Measurements from ENCODE around the gene PAK1IP1. TPM values are rescaled to one million over a fixed set of nuclear protein-coding genes. Genes with fewer than 3 reads are reported as not detected.
"Not testable (repeated sequence)": the region's sequence is repeated elsewhere in the genome, so short reads cannot be mapped to it uniquely, and the experiment has no call there.

Gene PAK1IP1
- total RNA-seq, 2 experiments from 2014 or later: 13.4 to 15.1 TPM

- POLR2A ChIA-PET: no interaction called here
- DNase-seq: no peak
- Mint-ChIP-seq H3K4me1 (no peaks in the 10 kb centered on the region), H3K36me3 (ENCODE audit: low read depth) (peaks cover 22% of the 10 kb centered on the region), H3K27ac (no peak overlapping the region), H3K27me3 (no peaks in the 10 kb centered on the region), H3K9me3 (no peaks in the 10 kb centered on the region), H3K4me3 (no peak overlapping the region)
- CTCF ChIA-PET: interaction anchor here (2.5 kb wide), 1 partner anchor 10 kb away, joined by 13 read pairs; the partner anchor contains the start of gene TMEM14C
Observed at GRCh38 chr6:10733863-10734262, 39.1 kb downstream of the PAK1IP1 start.

- H3K4me1 Mint-ChIP-seq: no peaks in the 10 kb centered on the region
- no peak overlapping the region for H3K4me3 Mint-ChIP-seq
- H3K27ac Mint-ChIP-seq: no peak overlapping the region
- H3K36me3 Mint-ChIP-seq (ENCODE audit: low read depth): peaks cover 17% of the 10 kb centered on the region
- H3K9me3 Mint-ChIP-seq: no peaks in the 10 kb centered on the region
- DNase-seq: no peak
- POLR2A ChIA-PET: no interaction called here
- CTCF ChIA-PET: interaction anchor here (1.6 kb wide), 1 partner anchor 15 kb away, joined by 4 read pairs; no protein-coding TSS in a partner anchor
- no peaks in the 10 kb centered on the region for H3K27me3 Mint-ChIP-seq
Observed at GRCh38 chr6:10736731-10737130, 42.0 kb downstream of the PAK1IP1 start.

- no peaks in the 10 kb centered on the region for H3K9me3 Mint-ChIP-seq
- ChIA-PET CTCF (interaction anchor here (0.5 to 0.9 kb wide), 3 partner anchors 9 to 65 kb away, joined by 3 to 5 read pairs (median 3); no protein-coding TSS in a partner anchor), POLR2A (no interaction called here)
- no peak overlapping the region for H3K4me3 Mint-ChIP-seq
- no peaks in the 10 kb centered on the region for H3K27me3 Mint-ChIP-seq
- peaks cover 14% of the 10 kb centered on the region for H3K36me3 Mint-ChIP-seq (ENCODE audit: low read depth)
- no peak overlapping the region for H3K27ac Mint-ChIP-seq
- no peak for DNase-seq
- peaks cover 2% of the 10 kb centered on the region for H3K4me1 Mint-ChIP-seq
Observed at GRCh38 chr6:10740061-10740460, 45.3 kb downstream of the PAK1IP1 start.

- H3K4me3 Mint-ChIP-seq, H3K9me3 Mint-ChIP-seq, POLR2A ChIA-PET, H3K27me3 Mint-ChIP-seq, H3K27ac Mint-ChIP-seq, DNase-seq: not testable (repeated sequence)
- Mint-ChIP-seq H3K36me3 (ENCODE audit: low read depth) (peaks cover 14% of the 10 kb centered on the region), H3K4me1 (peaks cover 16% of the 10 kb centered on the region)
- CTCF ChIA-PET: interaction anchor here (1.0 to 1.3 kb wide), 2 partner anchors 13 to 19 kb away, joined by 3 to 4 read pairs; partner anchors contain the start of gene TMEM14C
Observed at GRCh38 chr6:10741643-10742042, 46.9 kb downstream of the PAK1IP1 start.

- POLR2A ChIA-PET: interaction anchor here (0.5 kb wide), 1 partner anchor 21 kb away, joined by 4 read pairs; no protein-coding TSS in a partner anchor
- H3K4me3 Mint-ChIP-seq: no peak overlapping the region
Observed at GRCh38 chr6:10742251-10742650, 47.5 kb downstream of the PAK1IP1 start.

GRCh38 chr6:10743515-10743914, 48.7 kb downstream of the PAK1IP1 start:
- Mint-ChIP-seq H3K27me3 (no peaks in the 10 kb centered on the region), H3K9me3 (no peaks in the 10 kb centered on the region), H3K27ac (no peak overlapping the region), H3K36me3 (ENCODE audit: low read depth) (peaks cover 14% of the 10 kb centered on the region), H3K4me1 (peaks cover 23% of the 10 kb centered on the region), H3K4me3 (no peak overlapping the region)
- ChIA-PET POLR2A (no interaction called here), CTCF (interaction anchor here (1.2 kb wide), 1 partner anchor 17 kb away, joined by 3 read pairs; no protein-coding TSS in a partner anchor)
- DNase-seq: no peak

More at GRCh38 chr6:10742251-10742650, 47.5 kb downstream of the PAK1IP1 start:
- Mint-ChIP-seq H3K9me3 (no peaks in the 10 kb centered on the region), H3K27ac (no peak overlapping the region), H3K27me3 (no peaks in the 10 kb centered on the region), H3K36me3 (ENCODE audit: low read depth) (peaks cover 16% of the 10 kb centered on the region), H3K4me1 (peaks cover 21% of the 10 kb centered on the region)
- DNase-seq: no peak
- CTCF ChIA-PET: interaction anchor here (1.0 to 1.3 kb wide), 2 partner anchors 13 to 19 kb away, joined by 3 to 4 read pairs; partner anchors contain the start of gene TMEM14C

GRCh38 chr6:10745116-10745515, 50.3 kb downstream of the PAK1IP1 start:
- ChIA-PET POLR2A (no interaction called here), CTCF (interaction anchor here (1.5 kb wide), 1 partner anchor 15 kb away, joined by 4 read pairs; no protein-coding TSS in a partner anchor)
- peaks cover 15% of the 10 kb centered on the region for H3K36me3 Mint-ChIP-seq (ENCODE audit: low read depth)
- peaks cover 39% of the 10 kb centered on the region for H3K4me1 Mint-ChIP-seq
- no peak overlapping the region for H3K4me3 Mint-ChIP-seq
- H3K9me3 Mint-ChIP-seq: no peaks in the 10 kb centered on the region
- no peak overlapping the region for H3K27ac Mint-ChIP-seq
- no peaks in the 10 kb centered on the region for H3K27me3 Mint-ChIP-seq
- DNase-seq: no peak

- Mint-ChIP-seq H3K36me3 (ENCODE audit: low read depth) (peaks cover 24% of the 10 kb centered on the region), H3K4me1 (peaks cover 50% of the 10 kb centered on the region), H3K27ac (peak overlapping the region; percentile 95), H3K9me3 (no peaks in the 10 kb centered on the region), H3K27me3 (no peaks in the 10 kb centered on the region), H3K4me3 (peak overlapping the region; percentile 93)
- POLR2A ChIA-PET: no interaction called here
- CTCF ChIA-PET: interaction anchor here (1.0 to 3.3 kb wide), 3 partner anchors 26 to 55 kb away, joined by 3 to 10 read pairs (median 3); no protein-coding TSS in a partner anchor
- DNase-seq: no peak
Observed at GRCh38 chr6:10746915-10747250, 52.1 kb downstream of the PAK1IP1 start.

GRCh38 chr6:10747251-10747972, 52.6 kb downstream of the PAK1IP1 start, which contains the start of gene TMEM14B:
Gene TMEM14B, plus strand, starts transcription at chr6:10747805. Its CDS starts 1,441 bp downstream, at chr6:10749246.
- peak; percentile 99 for DNase-seq
- Mint-ChIP-seq H3K9me3 (no peaks in the 10 kb centered on the region), H3K4me3 (peak within 1 kb of the TSS; percentile 93), H3K27ac (peak within 1 kb of the TSS; percentile 95), H3K36me3 (ENCODE audit: low read depth) (peaks cover 21% of the 10 kb centered on the region), H3K27me3 (no peaks in the 10 kb centered on the region), H3K4me1 (peaks cover 50% of the 10 kb centered on the region)
- POLR2A ChIA-PET: interaction anchor here (0.6 to 1.4 kb wide), 3 partner anchors 15 to 182 kb away, joined by 3 to 5 read pairs (median 4); partner anchors contain the start of genes C6orf52 and PAK1IP1
- CTCF ChIA-PET: interaction anchor here (1.2 to 3.3 kb wide), 2 partner anchors 26 to 28 kb away, joined by 3 to 10 read pairs; no protein-coding TSS in a partner anchor

- peaks cover 59% of the 10 kb centered on the region for H3K4me1 Mint-ChIP-seq
- no peaks in the 10 kb centered on the region for H3K27me3 Mint-ChIP-seq
- POLR2A ChIA-PET: no interaction called here
- CTCF ChIA-PET: interaction anchor here (0.8 to 1.5 kb wide), 2 partner anchors 17 to 26 kb away, joined by 3 read pairs; no protein-coding TSS in a partner anchor
- no peak for DNase-seq
- no peak overlapping the region for H3K4me3 Mint-ChIP-seq
- H3K36me3 Mint-ChIP-seq (ENCODE audit: low read depth): peaks cover 33% of the 10 kb centered on the region
- no peak overlapping the region for H3K27ac Mint-ChIP-seq
- no peaks in the 10 kb centered on the region for H3K9me3 Mint-ChIP-seq
Observed at GRCh38 chr6:10749734-10750133, 55.0 kb downstream of the PAK1IP1 start.

- H3K27ac Mint-ChIP-seq, DNase-seq, POLR2A ChIA-PET, H3K4me3 Mint-ChIP-seq, CTCF ChIA-PET, H3K9me3 Mint-ChIP-seq, H3K27me3 Mint-ChIP-seq: not testable (repeated sequence)
- Mint-ChIP-seq H3K4me1 (peaks cover 58% of the 10 kb centered on the region), H3K36me3 (ENCODE audit: low read depth) (peaks cover 40% of the 10 kb centered on the region)
Observed at GRCh38 chr6:10750568-10750967, 55.8 kb downstream of the PAK1IP1 start.

- H3K4me3 Mint-ChIP-seq, DNase-seq, H3K27me3 Mint-ChIP-seq, H3K27ac Mint-ChIP-seq, POLR2A ChIA-PET, H3K9me3 Mint-ChIP-seq: not testable (repeated sequence)
- Mint-ChIP-seq H3K4me1 (peaks cover 46% of the 10 kb centered on the region), H3K36me3 (ENCODE audit: low read depth) (peaks cover 49% of the 10 kb centered on the region)
- CTCF ChIA-PET: interaction anchor here (0.9 kb wide), 1 partner anchor 14 kb away, joined by 4 read pairs; no protein-coding TSS in a partner anchor
Observed at GRCh38 chr6:10751757-10752156, 57.0 kb downstream of the PAK1IP1 start.

- CTCF ChIA-PET: no interaction called here
- Mint-ChIP-seq H3K4me1 (peaks cover 26% of the 10 kb centered on the region), H3K4me3 (no peak overlapping the region), H3K9me3 (no peaks in the 10 kb centered on the region), H3K27ac (no peak overlapping the region), H3K27me3 (no peaks in the 10 kb centered on the region), H3K36me3 (ENCODE audit: low read depth) (peaks cover 65% of the 10 kb centered on the region)
- no peak for DNase-seq
- POLR2A ChIA-PET: no interaction called here
Observed at GRCh38 chr6:10756085-10756484, 61.3 kb downstream of the PAK1IP1 start.

Data from activated CD4-positive, alpha-beta T cell treated with anti-CD3 and anti-CD28 coated beads, Interleukin-2, amount 10 ng/mL, durations not matched to agents 7 days and 5 days (primary cell).